Keratinocyte (primary cell): Measurements from ENCODE around the gene SCUBE1. TPM values are rescaled to one million over a fixed set of nuclear protein-coding genes. Genes with fewer than 3 reads are reported as not detected.

Experiments
- DNase-seq: peaks from one replicate; pipeline ENCODE4 v3.0.0-alpha.2; 2011; ENCODE audit warnings: low read depth, missing footprints, low spot score
- FAIRE-seq: peaks from 2 replicates; lab custom pipeline; 2011; peaks lifted over from hg19 to GRCh38; lab: Jason Lieb, UNC
- H2AFZ ChIP-seq: 2 replicates; pipeline ENCODE4 v1.6.0; 2012; ENCODE audit warnings: low read length, control low read depth, inconsistent platforms; ENCODE audit not compliant: control insufficient read depth
- H3K27ac ChIP-seq: 2 replicates; pipeline ENCODE4 v1.5.1; 2011; ENCODE audit warnings: low read length; ENCODE audit not compliant: control insufficient read depth, insufficient read depth
- H3K27me3 ChIP-seq: 3 replicates; pipeline ENCODE4 v1.6.0; 2011; ENCODE audit warnings: low read length; ENCODE audit not compliant: control insufficient read depth, insufficient read depth; ENCODE audit errors: extremely low read depth
- H3K36me3 ChIP-seq, 2 experiments: 2 replicates in 1 of 2; 3 replicates in 1 of 2; pipeline ENCODE4 v1.5.1; 2011; ENCODE audit warnings: low read length in 2 of 2, mild to moderate bottlenecking in 1 of 2; ENCODE audit not compliant: control insufficient read depth in 2 of 2, insufficient read depth in 2 of 2; ENCODE audit errors: extremely low read depth in 1 of 2
- H3K4me1 ChIP-seq: 3 replicates; pipeline ENCODE4 v1.5.1; 2011; ENCODE audit warnings: low read length; ENCODE audit not compliant: control insufficient read depth, insufficient read depth; ENCODE audit errors: extremely low read depth
- H3K4me2 ChIP-seq: 3 replicates; pipeline ENCODE4 v1.6.0; 2011; ENCODE audit warnings: low read depth, low read length; ENCODE audit not compliant: control insufficient read depth, insufficient read depth; ENCODE audit errors: extremely low read depth
- H3K4me3 ChIP-seq, 3 experiments: fragments of 200-600 bp in 1 of 3; sonication (generic) in 1 of 3; 2 replicates in 2 of 3; 3 replicates in 1 of 3; pipeline ENCODE4 v1.5.1; 2011 to 2016; ENCODE audit warnings: low read length in 3 of 3, mild to moderate bottlenecking in 3 of 3, control low read depth in 2 of 3, inconsistent platforms in 1 of 3, low read depth in 1 of 3, mixed read lengths in 1 of 3, mixed run types in 1 of 3, moderate library complexity in 1 of 3; ENCODE audit not compliant: control insufficient read depth in 2 of 3, insufficient read depth in 2 of 3; ENCODE audit errors: extremely low read depth in 1 of 3
- H3K79me2 ChIP-seq: 2 replicates; pipeline ENCODE4 v1.6.0; 2012; ENCODE audit warnings: low read length; ENCODE audit not compliant: control insufficient read depth, insufficient read depth
- H3K9ac ChIP-seq: 3 replicates; pipeline ENCODE4 v1.6.0; 2011; ENCODE audit warnings: low read length; ENCODE audit not compliant: control insufficient read depth, insufficient read depth; ENCODE audit errors: extremely low read depth
- H3K9me1 ChIP-seq: 3 replicates; pipeline ENCODE4 v1.6.0; 2011; ENCODE audit warnings: low read length; ENCODE audit not compliant: control insufficient read depth, insufficient read depth; ENCODE audit errors: extremely low read depth
- H3K9me3 ChIP-seq: 2 replicates; pipeline ENCODE4 v1.5.1; 2012; ENCODE audit warnings: low read depth, low read length; ENCODE audit not compliant: control insufficient read depth
- H4K20me1 ChIP-seq: 3 replicates; pipeline ENCODE4 v1.6.0; 2011; ENCODE audit warnings: low read length; ENCODE audit not compliant: control insufficient read depth, insufficient read depth; ENCODE audit errors: extremely low read depth
- CTCF ChIP-seq, 3 experiments: IDR thresholded peaks in 1 of 3; conservative IDR thresholded peaks in 1 of 3; optimal IDR thresholded peaks in 1 of 3; 2 replicates in 2 of 3; 3 replicates in 1 of 3; pipeline versions ENCODE3 to v1.5.1; 2011; ENCODE audit warnings: low read length in 3 of 3, mild to moderate bottlenecking in 3 of 3, moderate library complexity in 2 of 3, control low read depth in 1 of 3, inconsistent platforms in 1 of 3; ENCODE audit not compliant: insufficient read depth in 2 of 3; ENCODE audit errors: extremely low read depth in 1 of 3
- EZH2 ChIP-seq: IDR thresholded peaks from one replicate; pipeline ENCODE4 v1.6.1; 2012; ENCODE audit warnings: inconsistent platforms, mild to moderate bottlenecking, low read length, moderate library complexity
- dilution Hi-C: fragments of 300-500 bp; cut with MboI; formaldehyde crosslinking; loops from one replicate; pipeline ENCODE4 v1.7.0; 2020; ENCODE audit warnings: low sequenced_read_pairs; ENCODE audit not compliant: extremely low pct_ligation_motif_present
- polyA plus RNA-seq, 5 experiments: library from polyadenylated mRNA; depleted of rRNA in 3 of 5; stranded (reverse) in 3 of 5; stranded (forward) in 1 of 5; unstranded in 1 of 5; fragments of >200 nt; gene quantifications; 1 replicate in 1 of 5; 2 replicates in 3 of 5; 3 replicates in 1 of 5; pipeline versions ENCODE4 v1.2.1 to v1.2.3, GENCODE V29; 2011 to 2012; ENCODE audit warnings: missing spikeins in 2 of 5, low read depth in 1 of 5, low replicate concordance in 1 of 5

Gene SCUBE1
- polyA plus RNA-seq, 1 donor (not counting 4 experiments of a cell fraction or from before 2014, with no cell fraction given) = not detected

- Histone ChIP-seq H3K9ac (no peak overlapping the region), H3K36me3 (no peaks in the 10 kb centered on the region), H3K27me3 (peaks cover 13% of the 10 kb centered on the region), H2AFZ (no peak overlapping the region), H3K9me3 (no peaks in the 10 kb centered on the region), H3K9me1 (no peaks in the 10 kb centered on the region), H3K79me2 (no peaks in the 10 kb centered on the region), H3K4me3 (no peak overlapping the region), H3K27ac (no peak overlapping the region), H3K4me2 (no peak overlapping the region), H4K20me1 (no peaks in the 10 kb centered on the region), H3K4me1 (no peaks in the 10 kb centered on the region)
- DNase-seq = no peak
- dilution Hi-C loops = no loop called here
- no peak for FAIRE-seq
- TF ChIP-seq CTCF (optimal IDR thresholded peaks at IDR 0.05 in 1 of 3, IDR thresholded peaks at IDR 0.05 in 1 of 3, conservative IDR thresholded peaks at IDR 0.05 in 1 of 3; ENCODE audit: extremely low read depth in 1 of 3, insufficient read depth in 2 of 3, low read length in 3 of 3) (no peak), EZH2 (no peak)
These were observed 50.5 kb downstream of the SCUBE1 start for GRCh38 chr22:43292630-43293018.

GRCh38 chr22:43291381-43291780 lies 51.8 kb downstream of the SCUBE1 start:
- dilution Hi-C loops = no loop called here
- no peak overlapping the region for H3K4me2 ChIP-seq
- H3K27me3 ChIP-seq = peaks cover 13% of the 10 kb centered on the region
- no peaks in the 10 kb centered on the region for H3K4me1 ChIP-seq
- H3K36me3 ChIP-seq = no peaks in the 10 kb centered on the region
- H3K9me1 ChIP-seq = no peaks in the 10 kb centered on the region
- no peak overlapping the region for H2AFZ ChIP-seq
- DNase-seq (no peak), FAIRE-seq (no peak)
- no peak for TF ChIP-seq EZH2
- TF ChIP-seq CTCF (optimal IDR thresholded peaks at IDR 0.05 in 1 of 3, IDR thresholded peaks at IDR 0.05 in 1 of 3, conservative IDR thresholded peaks at IDR 0.05 in 1 of 3; ENCODE audit: extremely low read depth in 1 of 3, insufficient read depth in 2 of 3, low read length in 3 of 3) = no peak
- H3K27ac ChIP-seq = no peak overlapping the region
- H3K9me3 ChIP-seq = no peaks in the 10 kb centered on the region
- no peak overlapping the region for H3K4me3 ChIP-seq
- H3K9ac ChIP-seq = no peak overlapping the region
- no peaks in the 10 kb centered on the region for H4K20me1 ChIP-seq
- no peaks in the 10 kb centered on the region for H3K79me2 ChIP-seq
